Stimulated activated CD4-positive, alpha-beta T cell treated with anti-CD3 and anti-CD28 coated beads, TNF-alpha, amount 100 ng/mL, for 48 hours (primary cell): ENCODE data around the gene LCAT.
"Not testable (repeated sequence)": the region's sequence is repeated elsewhere in the genome, so short reads cannot be mapped to it uniquely, and the experiment has no call there.

ENCODE experiments used
- DNase-seq, 3 donors: peaks; one replicate each; pipeline ENCODE4 v3.0.0-alpha.2; 2020; ENCODE audit warnings: low read depth in 3 of 3

The LCAT gene

GRCh38 chr16:67943619-67944504 is at the start of gene LCAT:
Gene LCAT (minus strand): TSS chr16:67944120. CDS start chr16:67944101, 19 bp downstream.
- DNase-seq: no peak

- peak; percentile 74 to 77 (median 75) for DNase-seq
These were observed 49.5 kb upstream of the LCAT start for GRCh38 chr16:67993207-67994039.

- no peak for DNase-seq
These were observed 48.8 kb upstream of the LCAT start for GRCh38 chr16:67992661-67993206.

DNA sequence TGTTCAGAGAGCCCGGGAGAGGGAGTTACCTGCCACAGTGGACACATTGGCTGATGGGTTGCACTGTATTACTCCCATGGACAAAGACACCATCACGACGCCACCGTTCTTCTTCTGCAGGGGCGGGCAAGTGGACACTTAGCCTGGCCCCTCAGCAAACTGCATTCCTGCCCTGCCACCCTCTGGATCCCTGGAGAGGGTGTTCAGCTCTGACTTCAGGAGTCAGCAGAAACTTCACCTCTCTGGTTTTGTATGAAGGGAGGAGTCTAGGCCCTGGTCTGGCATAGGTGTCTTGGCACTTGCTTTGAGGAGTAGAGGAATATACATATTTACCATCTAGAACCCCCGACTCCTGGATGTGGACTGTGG is 46.1 kb upstream of the LCAT start:
- DNase-seq: no peak

DNA sequence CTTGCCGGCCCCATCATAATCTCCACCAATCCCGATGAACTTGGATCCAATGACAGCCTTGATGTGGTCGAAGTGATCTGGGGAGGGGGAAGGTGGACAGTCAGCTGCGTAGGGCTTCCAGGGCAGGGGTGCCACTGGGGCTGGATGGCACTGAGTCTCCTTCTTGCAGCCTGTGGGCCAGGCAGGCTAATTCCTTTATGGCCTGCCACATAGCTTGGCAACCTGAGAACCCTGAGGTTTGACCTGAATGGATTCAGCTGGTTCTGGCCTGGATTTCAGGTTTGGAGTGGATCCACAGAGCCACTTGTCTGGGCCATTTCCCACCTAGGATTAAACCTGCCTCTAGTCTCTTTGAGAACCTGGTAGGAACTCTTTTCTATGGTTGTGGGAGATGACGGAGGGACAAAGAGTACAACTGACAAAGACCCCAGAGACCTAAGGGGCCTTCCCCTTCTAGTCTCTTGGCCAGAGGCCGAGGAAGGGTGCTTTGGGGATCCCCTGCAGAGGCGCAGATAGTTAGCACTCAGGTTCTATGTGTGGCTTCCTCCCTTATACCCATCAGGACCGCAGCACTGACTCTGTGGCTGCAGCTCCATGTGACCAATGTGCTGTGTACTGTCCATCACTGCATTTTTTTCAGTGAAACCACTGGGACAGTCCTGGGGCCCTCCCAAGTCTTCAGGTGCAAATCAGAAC is 45.5 kb upstream of the LCAT start:
- DNase-seq: no peak

DNA sequence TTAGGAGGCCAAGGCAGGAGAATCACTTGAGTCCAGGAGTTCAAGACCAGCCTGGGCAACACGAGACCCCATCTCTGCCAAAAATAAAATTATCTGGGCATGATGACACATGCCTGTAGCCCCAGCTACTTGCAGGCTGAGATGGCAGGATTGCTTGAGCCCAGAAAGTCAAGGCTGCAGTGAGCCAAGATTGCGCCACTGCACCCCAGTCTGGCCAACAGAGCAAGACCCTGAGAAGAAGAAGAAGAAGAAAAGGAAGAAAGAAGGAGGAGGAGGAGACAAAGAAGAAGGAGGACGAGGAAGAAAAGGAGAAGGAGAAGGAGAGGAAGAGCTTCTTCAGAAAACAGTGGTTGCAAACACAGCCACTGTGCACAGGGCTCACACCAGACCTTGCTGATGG is 44.8 kb upstream of the LCAT start:
- no peak for DNase-seq

- DNase-seq: no peak
These were observed 43.7 kb upstream of the LCAT start for GRCh38 chr16:67987460-67988160.

GRCh38 chr16:67986949-67987348 is 43.0 kb upstream of the LCAT start:
- no peak for DNase-seq

GRCh38 chr16:67982011-67982696 is 38.2 kb upstream of the LCAT start:
- DNase-seq: no peak

DNA sequence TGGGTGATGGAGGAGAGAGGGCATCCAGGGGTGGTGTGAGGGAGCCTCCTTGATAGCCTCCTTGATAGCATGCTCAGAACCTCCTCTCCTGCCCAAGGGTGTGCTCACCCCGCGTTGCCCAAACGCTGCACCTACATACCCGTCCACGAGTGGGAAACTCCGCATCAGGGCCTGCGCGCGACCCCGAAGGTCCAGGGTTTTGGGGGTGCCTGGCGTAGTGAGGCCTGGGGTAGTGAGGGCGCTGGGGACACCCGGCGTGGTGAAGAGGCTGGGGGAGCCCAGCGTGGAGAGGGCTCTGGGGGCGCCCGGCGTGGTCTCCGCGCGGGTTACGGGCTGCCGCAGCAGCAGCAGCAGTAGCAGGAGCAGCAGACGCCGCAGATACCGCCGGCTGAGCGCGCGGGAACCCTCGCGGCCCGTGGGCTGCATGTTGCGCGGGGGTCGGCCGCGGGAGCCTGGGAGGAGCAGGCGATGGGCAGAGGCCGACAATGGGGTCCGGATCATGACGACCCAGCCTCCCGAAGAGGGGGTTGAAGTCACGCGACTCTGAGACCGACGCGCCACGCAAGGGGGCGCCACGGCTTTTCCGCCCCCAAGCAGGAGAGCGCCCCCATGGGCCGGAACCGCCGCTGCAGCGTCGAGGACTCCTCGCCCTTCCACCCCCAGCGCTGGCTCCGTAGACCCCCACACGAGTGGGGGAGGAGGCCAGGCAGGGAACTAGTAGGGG is 36.2 kb upstream of the LCAT start, which contains the start of gene DPEP3:
Gene DPEP3, minus strand, starts transcription at position 545 of the 724 bp plus-strand sequence. Its CDS starts 119 bp downstream, at position 426.
- no peak for DNase-seq

DNA sequence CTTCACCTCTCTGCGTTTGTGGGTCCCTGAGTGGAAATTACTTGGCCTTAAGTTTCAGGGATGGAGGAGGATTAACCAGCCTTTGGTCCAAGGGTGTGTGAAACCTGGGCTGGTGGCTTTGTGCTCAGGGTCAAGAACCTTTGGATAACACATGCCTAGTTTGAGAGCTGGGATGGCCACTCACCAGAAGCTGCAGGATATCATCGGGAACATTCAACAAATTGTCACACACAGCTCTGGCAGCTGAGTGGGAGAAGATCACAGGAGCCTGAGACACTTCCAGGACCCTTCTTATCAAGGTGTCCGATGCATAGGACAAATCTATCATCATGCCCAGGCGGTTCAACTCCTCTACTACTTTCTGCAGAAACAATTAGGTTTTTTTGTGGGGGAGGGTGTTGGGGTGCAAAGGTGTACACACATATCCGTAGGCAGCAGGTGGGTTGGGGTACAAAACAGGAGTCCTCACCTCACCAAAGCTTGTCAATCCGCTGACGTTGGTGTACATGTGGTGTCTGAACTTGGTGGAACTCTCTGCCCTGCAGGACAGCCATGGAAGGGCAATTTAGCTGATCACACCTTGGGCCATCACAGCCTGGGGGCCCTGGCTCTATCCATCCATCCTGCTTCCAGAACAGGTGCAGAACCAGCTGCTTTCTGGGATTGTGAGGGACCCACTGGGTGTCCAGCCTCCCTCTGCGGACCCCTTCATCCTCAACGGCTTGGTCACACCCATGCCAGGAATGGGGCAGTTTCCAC is 33.7 kb upstream of the LCAT start:
- DNase-seq: no peak

- DNase-seq: no peak
These were observed 33.1 kb upstream of the LCAT start for GRCh38 chr16:67977005-67977404.

DNA sequence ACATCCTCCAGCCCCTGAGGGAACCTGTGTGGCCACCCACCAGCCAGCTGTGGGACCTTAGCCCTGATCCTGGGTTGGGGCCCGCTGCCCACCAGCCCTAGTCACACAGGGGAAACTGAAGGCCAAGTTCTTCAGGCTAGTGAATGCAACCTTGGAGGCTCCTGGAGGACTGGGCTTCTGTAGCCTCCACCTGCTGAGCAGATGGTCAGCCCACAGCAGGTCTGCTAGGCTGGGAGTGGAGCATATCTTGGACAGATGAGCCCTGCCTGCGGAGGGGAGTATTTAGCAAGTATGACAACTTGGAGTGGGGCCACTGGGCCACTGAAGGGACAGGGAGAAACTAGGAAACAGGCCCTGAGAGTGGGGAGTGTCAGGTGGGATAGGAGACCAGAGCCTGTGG is 32.3 kb upstream of the LCAT start:
- no peak for DNase-seq

GRCh38 chr16:67975321-67976105 is 31.6 kb upstream of the LCAT start:
- DNase-seq: no peak

DNA sequence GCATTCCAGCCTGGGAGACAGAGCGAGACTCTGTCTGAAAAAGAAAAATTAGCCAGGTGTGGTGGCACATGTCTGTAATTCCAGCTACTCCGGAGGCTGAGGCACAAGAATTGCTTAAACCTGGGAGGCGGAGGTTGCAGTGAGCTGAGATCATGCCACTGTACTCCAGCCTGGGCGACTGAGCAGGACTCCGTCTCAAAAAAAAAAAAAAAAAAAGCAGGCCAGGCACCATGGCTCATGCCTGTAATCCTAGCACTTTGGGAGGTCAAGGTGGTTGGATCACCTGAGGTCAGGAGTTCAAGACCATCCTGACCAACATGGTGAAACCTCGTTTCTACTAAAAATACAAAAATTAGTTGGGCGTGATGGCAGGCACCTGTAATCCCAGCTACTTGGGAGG is 28.4 kb upstream of the LCAT start:
- DNase-seq: not testable (repeated sequence)

DNA sequence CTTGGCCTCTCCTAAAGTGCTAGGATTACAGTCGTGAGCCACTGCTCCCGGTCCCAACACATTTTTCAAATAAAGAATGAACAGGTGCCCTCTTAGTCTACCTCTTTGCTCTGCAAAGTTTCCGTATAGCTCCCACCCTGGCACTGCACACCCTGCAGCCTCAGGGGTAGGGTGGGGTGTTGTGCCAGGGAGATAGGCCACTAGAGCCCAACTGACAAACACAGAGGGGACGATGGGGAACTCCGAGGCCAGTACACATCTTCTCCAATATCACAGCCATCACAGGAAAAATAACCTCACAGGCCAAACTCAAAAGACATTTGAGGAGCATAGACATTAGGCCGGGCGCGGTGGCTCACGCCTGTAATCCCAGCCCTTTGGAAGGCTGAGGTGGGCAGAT is 27.2 kb upstream of the LCAT start:
- no peak for DNase-seq

- no peak for DNase-seq
These were observed 25.5 kb upstream of the LCAT start for GRCh38 chr16:67969254-67970039.
